Stimulated activated CD4-positive, alpha-beta T cell treated with anti-CD3 and anti-CD28 coated beads, TNF-alpha, amount 100 ng/mL, for 4 hours (primary cell): Measurements from ENCODE around the gene HPGDS.

Experiments used
- DNase-seq, 3 experiments: peaks; one replicate each; pipeline ENCODE4 v3.0.0-alpha.2; 2020; ENCODE audit warnings: low read depth in 3 of 3

HPGDS gene

DNA sequence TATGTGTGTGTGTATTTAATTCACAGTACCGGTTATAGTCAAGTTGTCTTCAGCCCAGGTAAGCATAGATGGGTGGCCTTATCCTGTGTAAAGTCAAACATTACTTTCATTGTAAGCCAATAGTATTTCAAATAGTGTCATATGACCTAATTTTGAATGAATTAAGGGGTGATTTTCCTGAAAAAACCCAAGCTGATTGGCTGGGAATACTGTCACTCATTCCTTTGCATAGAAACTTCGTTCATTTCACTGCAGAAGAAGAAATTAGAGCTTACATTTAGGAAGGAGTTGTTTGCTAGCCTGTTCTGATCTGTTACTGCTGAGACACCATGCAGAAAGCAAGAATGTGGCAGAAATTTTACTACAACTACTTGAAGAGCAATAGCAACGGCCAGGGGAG, 89.6 kb downstream of the HPGDS start:
- DNase-seq = no peak

DNA sequence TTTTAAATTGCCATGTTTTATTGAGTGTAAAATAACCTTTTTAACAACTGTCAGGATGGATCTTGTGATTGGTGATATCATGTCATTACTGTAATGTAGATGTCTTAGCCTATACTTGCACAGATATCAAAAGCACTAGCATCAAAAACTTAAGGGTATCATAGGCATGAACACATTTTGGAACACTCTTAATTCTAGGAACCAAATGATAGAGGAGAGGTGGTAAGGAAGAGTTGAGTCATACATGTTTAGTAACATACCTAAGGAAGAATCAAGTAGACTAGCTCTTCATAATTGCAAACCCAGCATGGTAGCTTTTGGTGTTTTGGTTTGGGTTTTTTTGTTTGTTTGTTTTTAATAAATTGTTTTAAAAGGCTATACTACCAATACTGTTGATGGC, 91.5 kb downstream of the HPGDS start:
- no peak for DNase-seq
